ENCODE results near the gene CLPSL2.

CLPSL2 gene

GRCh38 chr6:35781290-35781689 lies 4.9 kb downstream of the CLPSL2 start:
- no peak overlapping the region for H2BK15ac ChIP-seq (ENCODE audit: low read depth, poor library complexity, severe bottlenecking)
- H3K4me2 ChIP-seq (ENCODE audit: low read length, poor library complexity, severe bottlenecking), result no peak overlapping the region
- no peak overlapping the region for H2BK120ac ChIP-seq (ENCODE audit: low read depth, low read length)
- no peak overlapping the region for H2AK5ac ChIP-seq (ENCODE audit: low read length, severe bottlenecking)
- no peak overlapping the region for H3K18ac ChIP-seq (ENCODE audit: low read depth in 1 of 2, low read length in 2 of 2)
- no peak overlapping the region for H3K27ac ChIP-seq (ENCODE audit: low read length, poor library complexity, severe bottlenecking)
- no peak overlapping the region for H3K14ac ChIP-seq (ENCODE audit: low read length in 2 of 2)
- H3K9me3 ChIP-seq (ENCODE audit: control insufficient read depth, low read length), result no peaks in the 10 kb centered on the region
- H3K36me3 ChIP-seq (ENCODE audit: control insufficient read depth in 1 of 2, insufficient read depth in 2 of 2, low read depth in 1 of 2, low read length in 2 of 2), result no peaks in the 10 kb centered on the region
- no peak overlapping the region for H3K4ac ChIP-seq (ENCODE audit: low read depth in 1 of 2, low read length in 2 of 2)
- H3K23ac ChIP-seq (ENCODE audit: low read length in 2 of 2), result peak overlapping the region in 1 of 2 experiments; percentile 40
- peaks cover 5% of the 10 kb centered on the region for H3K4me1 ChIP-seq (ENCODE audit: control insufficient read depth, insufficient read depth, low read depth, low read length)
- H3K4me3 ChIP-seq (ENCODE audit: insufficient read depth in 1 of 2, low read depth in 1 of 2, low read length in 2 of 2), result no peak overlapping the region
- no peak overlapping the region for H4K8ac ChIP-seq (ENCODE audit: low read length)
- no peak overlapping the region for H2BK5ac ChIP-seq (ENCODE audit: low read depth, low read length, poor library complexity, severe bottlenecking)
- no peak overlapping the region for H2BK12ac ChIP-seq (ENCODE audit: low read length in 2 of 2)
- H3K79me1 ChIP-seq (replicated peaks; ENCODE audit: low read length, poor library complexity, severe bottlenecking), result no peaks in the 10 kb centered on the region
- WGBS, result 100% methylated on average over 1 of the region's 2 CpGs
- H3K27me3 ChIP-seq (ENCODE audit: control insufficient read depth in 1 of 2, insufficient read depth in 1 of 2, low read length in 2 of 2), result peaks cover 15 to 70% of the 10 kb centered on the region in 2 experiments
- DNase-seq, result no peak
- no peak overlapping the region for H3K9ac ChIP-seq (ENCODE audit: low read length)
- no peak overlapping the region for H2AFZ ChIP-seq (ENCODE audit: low read depth, low read length)
- H4K91ac ChIP-seq (ENCODE audit: low read length), result no peak overlapping the region

GRCh38 chr6:35782424-35782823 lies 6.0 kb downstream of the CLPSL2 start:
- Histone ChIP-seq H2BK15ac (ENCODE audit: low read depth, poor library complexity, severe bottlenecking) (no peak overlapping the region), H3K79me1 (replicated peaks; ENCODE audit: low read length, poor library complexity, severe bottlenecking) (no peaks in the 10 kb centered on the region), H3K4me1 (ENCODE audit: control insufficient read depth, insufficient read depth, low read depth, low read length) (no peaks in the 10 kb centered on the region), H3K4ac (ENCODE audit: low read depth in 1 of 2, low read length in 2 of 2) (no peak overlapping the region), H3K9me3 (ENCODE audit: control insufficient read depth, low read length) (no peaks in the 10 kb centered on the region), H4K8ac (ENCODE audit: low read length) (no peak overlapping the region), H2BK120ac (ENCODE audit: low read depth, low read length) (no peak overlapping the region), H4K91ac (ENCODE audit: low read length) (no peak overlapping the region), H2AFZ (ENCODE audit: low read depth, low read length) (no peak overlapping the region), H3K9ac (ENCODE audit: low read length) (no peak overlapping the region), H3K4me2 (ENCODE audit: low read length, poor library complexity, severe bottlenecking) (no peak overlapping the region), H3K27me3 (ENCODE audit: control insufficient read depth in 1 of 2, insufficient read depth in 1 of 2, low read length in 2 of 2) (peaks cover 13 to 70% of the 10 kb centered on the region in 2 experiments), H3K4me3 (ENCODE audit: insufficient read depth in 1 of 2, low read depth in 1 of 2, low read length in 2 of 2) (no peak overlapping the region), H2AK5ac (ENCODE audit: low read length, severe bottlenecking) (no peak overlapping the region), H3K18ac (ENCODE audit: low read depth in 1 of 2, low read length in 2 of 2) (no peak overlapping the region), H2BK12ac (ENCODE audit: low read length in 2 of 2) (no peak overlapping the region), H3K36me3 (ENCODE audit: control insufficient read depth in 1 of 2, insufficient read depth in 2 of 2, low read depth in 1 of 2, low read length in 2 of 2) (no peaks in the 10 kb centered on the region), H2BK5ac (ENCODE audit: low read depth, low read length, poor library complexity, severe bottlenecking) (no peak overlapping the region), H3K27ac (ENCODE audit: low read length, poor library complexity, severe bottlenecking) (no peak overlapping the region), H3K14ac (ENCODE audit: low read length in 2 of 2) (no peak overlapping the region), H3K23ac (ENCODE audit: low read length in 2 of 2) (no peak overlapping the region)
- WGBS, result 82% methylated on average over 2 of the region's 3 CpGs
- no peak for DNase-seq

- Histone ChIP-seq H2AK5ac (ENCODE audit: low read length, severe bottlenecking) (no peak overlapping the region), H2BK5ac (ENCODE audit: low read depth, low read length, poor library complexity, severe bottlenecking) (no peak overlapping the region), H4K91ac (ENCODE audit: low read length) (no peak overlapping the region), H2BK120ac (ENCODE audit: low read depth, low read length) (no peak overlapping the region), H4K8ac (ENCODE audit: low read length) (no peak overlapping the region), H3K4me1 (ENCODE audit: control insufficient read depth, insufficient read depth, low read depth, low read length) (no peaks in the 10 kb centered on the region), H3K14ac (ENCODE audit: low read length in 2 of 2) (no peak overlapping the region), H3K36me3 (ENCODE audit: control insufficient read depth in 1 of 2, insufficient read depth in 2 of 2, low read depth in 1 of 2, low read length in 2 of 2) (no peaks in the 10 kb centered on the region), H3K4me3 (ENCODE audit: insufficient read depth in 1 of 2, low read depth in 1 of 2, low read length in 2 of 2) (no peak overlapping the region), H2BK15ac (ENCODE audit: low read depth, poor library complexity, severe bottlenecking) (no peak overlapping the region), H3K18ac (ENCODE audit: low read depth in 1 of 2, low read length in 2 of 2) (no peak overlapping the region), H3K23ac (ENCODE audit: low read length in 2 of 2) (no peak overlapping the region), H3K9me3 (ENCODE audit: control insufficient read depth, low read length) (no peaks in the 10 kb centered on the region), H3K4ac (ENCODE audit: low read depth in 1 of 2, low read length in 2 of 2) (no peak overlapping the region), H3K4me2 (ENCODE audit: low read length, poor library complexity, severe bottlenecking) (no peak overlapping the region), H3K27me3 (ENCODE audit: control insufficient read depth in 1 of 2, insufficient read depth in 1 of 2, low read length in 2 of 2) (peaks cover 27 to 73% of the 10 kb centered on the region in 2 experiments), H2AFZ (ENCODE audit: low read depth, low read length) (no peak overlapping the region), H2BK12ac (ENCODE audit: low read length in 2 of 2) (no peak overlapping the region), H3K9ac (ENCODE audit: low read length) (no peak overlapping the region), H3K27ac (ENCODE audit: low read length, poor library complexity, severe bottlenecking) (no peak overlapping the region), H3K79me1 (replicated peaks; ENCODE audit: low read length, poor library complexity, severe bottlenecking) (no peaks in the 10 kb centered on the region)
- 93% methylated on average over 1 of the region's 2 CpGs for WGBS
- DNase-seq, result no peak
These were observed 7.8 kb downstream of the CLPSL2 start for GRCh38 chr6:35784200-35784599.

GRCh38 chr6:35786272-35786671 lies 9.9 kb downstream of the CLPSL2 start:
- 75% methylated on average over 2 of the region's 2 CpGs for WGBS

More at GRCh38 chr6:35786272-35786671, 9.9 kb downstream of the CLPSL2 start:
- H3K27ac ChIP-seq (ENCODE audit: low read length, poor library complexity, severe bottlenecking), result no peak overlapping the region
- no peak overlapping the region for H2BK12ac ChIP-seq (ENCODE audit: low read length in 2 of 2)
- no peaks in the 10 kb centered on the region for H3K9me3 ChIP-seq (ENCODE audit: control insufficient read depth, low read length)
- no peak overlapping the region for H4K8ac ChIP-seq (ENCODE audit: low read length)
- H3K79me1 ChIP-seq (replicated peaks; ENCODE audit: low read length, poor library complexity, severe bottlenecking), result no peaks in the 10 kb centered on the region
- H3K23ac ChIP-seq (ENCODE audit: low read length in 2 of 2), result no peak overlapping the region
- no peak overlapping the region for H3K18ac ChIP-seq (ENCODE audit: low read depth in 1 of 2, low read length in 2 of 2)
- H2AFZ ChIP-seq (ENCODE audit: low read depth, low read length), result no peak overlapping the region
- no peak overlapping the region for H3K4me3 ChIP-seq (ENCODE audit: insufficient read depth in 1 of 2, low read depth in 1 of 2, low read length in 2 of 2)
- H3K27me3 ChIP-seq (ENCODE audit: control insufficient read depth in 1 of 2, insufficient read depth in 1 of 2, low read length in 2 of 2), result peaks cover 27 to 77% of the 10 kb centered on the region in 2 experiments
- no peak overlapping the region for H2BK15ac ChIP-seq (ENCODE audit: low read depth, poor library complexity, severe bottlenecking)
- no peak for DNase-seq
- no peaks in the 10 kb centered on the region for H3K4me1 ChIP-seq (ENCODE audit: control insufficient read depth, insufficient read depth, low read depth, low read length)
- H2BK120ac ChIP-seq (ENCODE audit: low read depth, low read length), result no peak overlapping the region
- no peaks in the 10 kb centered on the region for H3K36me3 ChIP-seq (ENCODE audit: control insufficient read depth in 1 of 2, insufficient read depth in 2 of 2, low read depth in 1 of 2, low read length in 2 of 2)
- no peak overlapping the region for H3K14ac ChIP-seq (ENCODE audit: low read length in 2 of 2)
- H3K4me2 ChIP-seq (ENCODE audit: low read length, poor library complexity, severe bottlenecking), result no peak overlapping the region
- H2AK5ac ChIP-seq (ENCODE audit: low read length, severe bottlenecking), result no peak overlapping the region
- H3K4ac ChIP-seq (ENCODE audit: low read depth in 1 of 2, low read length in 2 of 2), result no peak overlapping the region
- H2BK5ac ChIP-seq (ENCODE audit: low read depth, low read length, poor library complexity, severe bottlenecking), result no peak overlapping the region
- H3K9ac ChIP-seq (ENCODE audit: low read length), result no peak overlapping the region
- no peak overlapping the region for H4K91ac ChIP-seq (ENCODE audit: low read length)

Measured in mesenchymal stem cell (in vitro differentiated cells and primary cell).